Activated T-helper 2 cell treated with anti-CD3 and anti-CD28 coated beads, Interferon-gamma antibody, Interleukin-2, Interleukin-4, amounts not matched to agents 10 μg/mL and 5 μg/mL and 100 μg/mL, durations not matched to agents 14 hours and 24 hours and 36 hours (primary cell): ENCODE data around the gene SPOCD1. TPM values are rescaled to one million over a fixed set of nuclear protein-coding genes. Genes with fewer than 3 reads are reported as not detected.

Experiments
- DNase-seq: peaks from one replicate; pipeline ENCODE4 v3.0.0; 2021; ENCODE audit warnings: low spot score
- H3K27ac Mint-ChIP-seq: one replicate; pipeline ENCODE4 v1.8.0; 2021; ENCODE audit warnings: mixed read lengths
- H3K27me3 Mint-ChIP-seq: one replicate; pipeline ENCODE4 v1.8.0; 2021; ENCODE audit warnings: low read depth, mixed read lengths
- H3K36me3 Mint-ChIP-seq: one replicate; pipeline ENCODE4 v1.8.0; 2021; ENCODE audit warnings: low read depth, mixed read lengths
- H3K4me1 Mint-ChIP-seq: one replicate; pipeline ENCODE4 v1.8.0; 2021; ENCODE audit warnings: low read depth, mixed read lengths
- H3K4me3 Mint-ChIP-seq: one replicate; pipeline ENCODE4 v1.8.0; 2021; ENCODE audit warnings: low read depth, mild to moderate bottlenecking, moderate library complexity, mixed read lengths
- H3K9me3 Mint-ChIP-seq: one replicate; pipeline ENCODE4 v1.8.0; 2021; ENCODE audit warnings: mixed read lengths
- intact Hi-C: fragments of 100-400 bp; cut with micrococcal nuclease; formaldehyde crosslinking; loops from one replicate; pipeline ENCODE4 v1.15.1; 2023
- total RNA-seq: library from RNA; stranded (reverse); gene quantifications from 2 replicates; pipeline ENCODE4 v1.2.3, GENCODE V29; 2022

Gene SPOCD1
- total RNA-seq, 1 donor from 2014 or later: not detected

DNA sequence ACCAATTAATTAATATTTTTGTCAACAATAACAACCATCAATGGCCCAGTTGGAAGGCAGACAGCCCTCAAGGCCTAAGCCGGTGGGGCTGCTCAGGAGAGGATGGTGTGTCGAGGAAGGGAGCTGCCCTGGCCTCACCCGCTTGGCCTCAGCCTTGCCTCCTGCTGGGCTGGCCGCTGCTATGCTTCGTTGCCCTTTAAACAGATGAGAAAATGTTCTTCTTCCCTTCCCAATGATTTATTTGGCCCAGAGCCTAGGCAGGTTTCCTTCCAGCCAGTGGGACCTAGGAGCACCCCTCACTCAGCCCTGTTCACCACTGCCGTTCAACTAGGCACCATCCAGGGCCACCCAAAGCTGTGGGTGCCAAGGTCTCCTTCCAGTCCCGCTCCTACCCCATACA is 48.6 kb downstream of the SPOCD1 start:
- no peaks in the 10 kb centered on the region for H3K9me3 Mint-ChIP-seq
- no peaks in the 10 kb centered on the region for H3K36me3 Mint-ChIP-seq
- no peak overlapping the region for H3K4me3 Mint-ChIP-seq
- H3K27me3 Mint-ChIP-seq: peaks cover 40% of the 10 kb centered on the region
- intact Hi-C loops: loop anchor here (5.0 to 10.0 kb wide), 2 partner anchors 122 to 170 kb away; partner anchors contain the start of genes PEF1 and PTP4A2
- no peak for DNase-seq
- H3K27ac Mint-ChIP-seq: no peak overlapping the region
- peaks cover 42% of the 10 kb centered on the region for H3K4me1 Mint-ChIP-seq

DNA sequence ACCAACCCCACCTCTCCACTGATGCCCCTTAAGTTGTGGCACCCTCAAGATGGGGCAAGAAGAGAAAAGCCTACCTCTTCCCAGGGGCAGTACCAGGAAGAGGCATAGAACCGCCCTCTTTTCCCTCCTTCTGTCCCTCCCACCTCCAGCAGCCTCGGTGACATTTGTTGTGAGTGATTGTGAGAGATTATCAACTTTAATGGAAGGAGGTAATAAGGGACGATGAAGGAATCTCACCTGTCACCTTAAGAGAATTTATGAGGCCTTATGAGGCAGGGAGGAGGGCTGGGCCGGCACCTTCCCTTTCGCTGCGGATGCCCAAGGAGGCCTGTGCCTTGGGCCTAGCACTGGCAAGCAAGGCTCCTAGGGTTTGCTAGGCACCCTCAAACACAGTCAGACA is 50.3 kb downstream of the SPOCD1 start:
- H3K36me3 Mint-ChIP-seq: no peaks in the 10 kb centered on the region
- intact Hi-C loops: loop anchor here (5.0 to 10.0 kb wide), 2 partner anchors 121 to 172 kb away; partner anchors contain the start of genes PEF1 and PTP4A2
- peaks cover 34% of the 10 kb centered on the region for H3K4me1 Mint-ChIP-seq

GRCh38 chr1:31765041-31765467 is 50.8 kb downstream of the SPOCD1 start:
- no peak for DNase-seq
- intact Hi-C loops: loop anchor here (5.0 to 10.0 kb wide), 2 partner anchors 120 to 172 kb away; partner anchors contain the start of genes PEF1 and PTP4A2

More for the DNA sequence above, 50.3 kb downstream of the SPOCD1 start:
- Mint-ChIP-seq H3K9me3 (no peaks in the 10 kb centered on the region), H3K27ac (no peak overlapping the region), H3K4me3 (no peak overlapping the region), H3K27me3 (peaks cover 40% of the 10 kb centered on the region)
- DNase-seq: no peak

DNA sequence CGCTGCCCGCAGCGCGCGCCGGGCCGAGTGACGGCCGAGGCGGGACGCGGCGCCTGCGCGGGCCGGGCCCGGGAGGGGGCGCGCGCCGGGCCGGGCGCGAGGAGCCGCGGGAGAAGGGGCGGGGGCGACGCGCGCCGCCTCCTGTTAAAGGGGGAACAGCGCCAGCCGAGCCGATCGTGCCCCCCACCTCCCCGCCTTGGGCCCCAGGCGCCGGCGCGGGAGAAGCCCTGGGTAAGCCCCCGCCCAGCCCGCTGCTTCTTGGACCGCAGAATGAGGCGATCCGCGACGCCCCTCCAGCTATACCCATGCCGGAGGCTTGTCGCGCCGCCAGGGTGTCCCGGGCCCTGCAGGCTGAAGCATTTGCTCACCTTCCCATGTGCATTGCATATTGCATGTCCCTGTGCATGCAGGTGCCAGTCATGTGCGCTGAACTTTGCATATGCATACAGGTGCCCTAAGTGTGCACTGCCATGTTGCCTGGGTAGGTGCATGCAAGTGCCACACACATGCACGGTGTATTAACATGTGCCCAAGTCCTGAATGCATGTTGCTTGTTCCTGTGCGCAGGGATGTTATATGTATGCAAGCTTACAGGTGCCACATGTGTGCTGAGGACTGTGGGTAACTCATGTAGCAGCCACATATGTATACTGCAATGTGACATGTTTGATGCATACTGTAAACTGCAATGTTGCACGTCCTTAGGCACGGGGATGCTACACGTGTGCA is 51.3 kb downstream of the SPOCD1 start, which contains the start of gene ADGRB2:
TSS of gene ADGRB2 (minus strand) at position 29 of the 729 bp plus-strand sequence. CDS start 7,119 bp downstream, outside the sequence.
- no peak for DNase-seq
- Mint-ChIP-seq H3K4me3 (peak within 1 kb of the TSS; percentile 81), H3K9me3 (no peaks in the 10 kb centered on the region)

More at GRCh38 chr1:31765041-31765467, 50.8 kb downstream of the SPOCD1 start:
- Mint-ChIP-seq H3K36me3 (no peaks in the 10 kb centered on the region), H3K27ac (no peak overlapping the region), H3K9me3 (no peaks in the 10 kb centered on the region), H3K27me3 (peaks cover 42% of the 10 kb centered on the region), H3K4me3 (peak overlapping the region; percentile 73), H3K4me1 (peaks cover 32% of the 10 kb centered on the region)

DNA sequence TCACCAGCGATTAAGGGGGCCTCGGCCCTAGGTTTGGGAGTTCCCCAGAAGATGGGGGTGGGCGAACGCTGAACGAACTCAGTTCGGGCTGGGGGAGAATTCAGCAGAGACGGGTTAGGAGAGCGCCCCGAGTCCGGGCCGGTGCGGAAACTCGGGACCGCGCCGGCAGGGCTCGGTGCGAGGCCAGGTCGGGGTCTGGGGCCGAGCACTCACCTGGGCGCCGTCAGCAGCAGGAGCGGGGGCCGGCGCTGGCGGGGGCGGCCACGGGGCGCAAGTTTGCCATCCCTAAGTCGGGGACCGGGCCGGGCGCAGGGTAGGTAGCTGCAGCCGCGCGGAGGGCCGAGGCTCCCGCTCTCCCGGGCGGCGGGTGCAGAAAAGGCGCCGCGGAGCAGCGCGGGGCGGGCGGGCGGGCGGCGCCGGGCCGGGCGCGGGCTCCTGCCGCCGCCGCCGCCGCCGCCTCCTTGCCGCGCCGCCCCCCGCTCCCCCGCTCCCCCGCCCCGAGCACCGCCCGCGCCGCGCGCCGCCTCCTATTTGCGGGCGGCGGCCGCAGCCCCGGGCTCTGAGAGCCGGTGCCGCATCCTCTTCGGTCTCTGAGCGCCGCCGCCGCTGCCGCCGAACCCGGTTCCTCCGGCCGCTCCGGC is 52.0 kb downstream of the SPOCD1 start:
- H3K27me3 Mint-ChIP-seq: peaks cover 55% of the 10 kb centered on the region
- intact Hi-C loops: loop anchor here (10.0 kb wide), 1 partner anchor 119 kb away; the partner anchor contains the start of gene PEF1
- no peak for DNase-seq

More for the DNA sequence above, 51.3 kb downstream of the SPOCD1 start, which contains the start of gene ADGRB2:
- H3K27ac Mint-ChIP-seq: peak within 1 kb of the TSS; percentile 8
- H3K36me3 Mint-ChIP-seq: no peaks in the 10 kb centered on the region
- H3K4me1 Mint-ChIP-seq: peaks cover 28% of the 10 kb centered on the region
- intact Hi-C loops: loop anchor here (5.0 to 10.0 kb wide), 2 partner anchors 120 to 173 kb away; partner anchors contain the start of genes PEF1 and PTP4A2
- peaks cover 48% of the 10 kb centered on the region for H3K27me3 Mint-ChIP-seq

DNA sequence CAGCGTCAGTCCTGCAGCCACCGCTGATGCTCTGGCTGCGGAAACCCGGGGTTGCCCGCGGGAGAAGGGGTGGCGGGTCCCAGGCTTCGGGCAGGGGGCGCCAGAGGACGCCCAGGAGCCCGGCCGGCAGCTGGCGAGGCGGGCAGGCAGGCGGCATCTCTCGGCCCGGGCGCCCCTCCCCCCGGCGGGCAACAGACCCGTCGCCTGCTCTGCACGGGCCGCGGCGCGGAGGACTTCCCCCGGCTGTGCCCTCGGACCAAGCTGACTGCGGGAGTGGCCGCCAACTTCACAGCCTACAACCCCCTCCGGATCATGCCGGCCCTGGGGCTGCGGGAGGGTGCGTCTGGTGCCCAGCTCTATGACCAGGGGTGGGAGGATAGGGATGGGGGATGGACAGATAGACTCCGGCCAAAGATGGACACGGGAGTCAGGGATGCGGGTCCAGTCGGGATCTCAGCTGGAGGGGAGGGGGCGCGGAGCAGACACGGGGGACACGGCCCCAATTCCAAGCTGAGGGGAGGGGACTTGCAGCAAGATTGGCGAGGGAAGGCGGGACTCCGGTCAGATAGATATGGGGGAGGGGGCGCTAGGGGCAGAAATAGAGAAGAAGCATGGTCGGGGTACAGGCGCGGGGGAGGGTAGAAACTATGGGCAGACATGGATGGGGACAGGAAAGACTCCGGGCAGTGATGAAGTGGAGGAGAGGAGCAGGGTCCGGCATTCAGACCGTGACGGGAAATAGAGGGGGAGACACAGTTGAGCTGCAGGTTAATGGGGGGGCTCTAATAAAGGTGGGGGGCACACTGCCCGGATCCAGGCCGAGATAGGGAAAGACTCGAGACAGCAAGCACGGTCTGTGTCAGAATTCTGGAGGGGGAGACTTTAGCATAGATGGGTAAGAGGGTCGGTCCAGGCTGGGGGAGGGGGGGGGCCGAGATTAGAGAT is 52.8 kb downstream of the SPOCD1 start:
- Mint-ChIP-seq H3K4me3 (peak overlapping the region; percentile 81), H3K27me3 (peaks cover 55% of the 10 kb centered on the region), H3K36me3 (no peaks in the 10 kb centered on the region), H3K4me1 (peaks cover 13% of the 10 kb centered on the region), H3K27ac (peak overlapping the region; percentile 8), H3K9me3 (no peaks in the 10 kb centered on the region)
- intact Hi-C loops: loop anchor here (10.0 kb wide), 1 partner anchor 118 kb away; the partner anchor contains the start of gene PEF1
- peak; percentile 54 for DNase-seq

More for the DNA sequence above, 52.0 kb downstream of the SPOCD1 start:
- no peak overlapping the region for H3K27ac Mint-ChIP-seq
- H3K36me3 Mint-ChIP-seq: no peaks in the 10 kb centered on the region
- no peaks in the 10 kb centered on the region for H3K9me3 Mint-ChIP-seq
- H3K4me1 Mint-ChIP-seq: peaks cover 21% of the 10 kb centered on the region
- peak overlapping the region; percentile 81 for H3K4me3 Mint-ChIP-seq

- Mint-ChIP-seq H3K27me3 (peaks cover 55% of the 10 kb centered on the region), H3K27ac (no peak overlapping the region), H3K9me3 (no peaks in the 10 kb centered on the region), H3K4me3 (peak overlapping the region; percentile 13), H3K4me1 (peaks cover 13% of the 10 kb centered on the region), H3K36me3 (no peaks in the 10 kb centered on the region)
- DNase-seq: no peak
- intact Hi-C loops: loop anchor here (10.0 kb wide), 1 partner anchor 118 kb away; the partner anchor contains the start of gene PEF1
These were observed 53.5 kb downstream of the SPOCD1 start for GRCh38 chr1:31762323-31762722.

DNA sequence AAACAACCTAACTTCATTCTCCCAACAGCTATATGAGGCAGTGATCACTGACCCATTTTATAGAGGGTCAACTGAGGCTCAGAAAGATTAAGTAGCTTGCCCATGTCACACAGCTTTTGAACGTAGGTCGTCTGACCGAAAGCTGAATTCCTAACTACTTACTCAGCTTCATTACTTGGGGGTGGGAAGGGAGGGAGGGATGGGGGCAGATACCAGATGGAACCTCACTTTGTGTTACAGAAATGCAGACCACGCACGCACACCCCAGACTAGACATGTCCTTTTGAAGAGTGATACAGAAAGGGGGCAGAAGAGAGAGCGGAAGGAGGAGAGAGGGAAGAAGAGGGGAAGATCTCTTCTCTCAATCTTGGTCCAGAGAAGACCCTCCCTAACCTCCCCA is 53.9 kb downstream of the SPOCD1 start:
- peaks cover 13% of the 10 kb centered on the region for H3K4me1 Mint-ChIP-seq
- no peak overlapping the region for H3K27ac Mint-ChIP-seq
- DNase-seq: no peak
- no peaks in the 10 kb centered on the region for H3K9me3 Mint-ChIP-seq
- no peaks in the 10 kb centered on the region for H3K36me3 Mint-ChIP-seq
- intact Hi-C loops: loop anchor here (1.0 to 10.0 kb wide), 2 partner anchors 27 to 117 kb away; partner anchors contain the start of gene PEF1
- peaks cover 55% of the 10 kb centered on the region for H3K27me3 Mint-ChIP-seq
- peak overlapping the region; percentile 21 for H3K4me3 Mint-ChIP-seq

GRCh38 chr1:31760471-31761470 is 55.1 kb downstream of the SPOCD1 start:
- H3K27ac Mint-ChIP-seq: no peak overlapping the region
- no peaks in the 10 kb centered on the region for H3K9me3 Mint-ChIP-seq
- peak; percentile 52 for DNase-seq
- peak overlapping the region; percentile 30 for H3K4me3 Mint-ChIP-seq
- intact Hi-C loops: loop anchor here (1.0 to 10.0 kb wide), 2 partner anchors 29 to 116 kb away; partner anchors contain the start of gene PEF1
- peaks cover 48% of the 10 kb centered on the region for H3K27me3 Mint-ChIP-seq
- no peaks in the 10 kb centered on the region for H3K36me3 Mint-ChIP-seq
- H3K4me1 Mint-ChIP-seq: peaks cover 13% of the 10 kb centered on the region

DNA sequence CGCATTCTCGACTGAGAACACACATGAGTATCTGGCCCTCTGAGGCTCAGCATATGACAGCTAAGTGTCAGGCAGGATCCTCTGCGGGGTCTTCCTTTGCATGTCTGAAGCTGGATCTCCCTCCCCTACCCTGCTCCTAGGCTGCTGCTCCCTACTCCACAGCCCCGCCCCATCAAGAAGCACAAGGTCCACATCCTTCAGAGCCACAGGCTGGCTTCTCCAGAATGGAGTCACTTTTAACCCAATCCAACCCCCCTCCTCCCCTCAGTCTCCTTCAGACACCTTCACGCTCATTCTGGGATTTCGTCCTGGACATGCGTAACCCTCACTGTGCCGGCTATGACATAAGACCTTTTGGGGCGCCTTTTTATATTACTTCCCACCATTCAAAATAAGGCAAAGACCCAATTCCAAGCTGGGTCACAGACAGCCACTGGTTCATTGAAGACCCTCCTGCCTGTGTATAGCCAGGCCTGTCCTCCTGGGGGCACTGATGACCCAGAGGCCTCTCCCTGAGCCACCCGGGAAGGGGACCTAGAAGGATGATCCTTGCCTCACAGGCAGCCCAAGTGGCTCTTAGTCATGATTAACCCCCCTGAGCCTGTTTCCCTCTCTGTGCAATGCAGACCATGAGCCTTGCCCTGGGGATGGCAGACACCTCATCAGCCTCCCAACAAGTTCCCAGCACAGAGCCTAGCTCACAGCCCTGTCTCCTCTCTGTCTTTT is 56.4 kb downstream of the SPOCD1 start:
- intact Hi-C loops: loop anchor here (10.0 kb wide), 1 partner anchor 115 kb away; the partner anchor contains the start of gene PEF1
- Mint-ChIP-seq H3K9me3 (no peaks in the 10 kb centered on the region), H3K4me3 (no peak overlapping the region), H3K4me1 (peaks cover 7% of the 10 kb centered on the region), H3K36me3 (no peaks in the 10 kb centered on the region), H3K27ac (no peak overlapping the region), H3K27me3 (peaks cover 36% of the 10 kb centered on the region)
- DNase-seq: no peak
